ENCODE measurements around the gene HNRNPLL. TPM values are rescaled to one million over a fixed set of nuclear protein-coding genes. Genes with fewer than 3 reads are reported as not detected.

Gene HNRNPLL
- total RNA-seq, 1 experiment from 2014 or later: 59.4 TPM

- H3K36me3 ChIP-seq (ENCODE audit: control insufficient read depth, insufficient read depth, low read length): no peaks in the 10 kb centered on the region
- ChIA-PET POLR2A (no interaction called here), CTCF (no interaction called here)
- no peaks in the 10 kb centered on the region for H3K27me3 ChIP-seq (replicated peaks; ENCODE audit: control insufficient read depth, insufficient read depth, low read length)
- H3K36me3 Mint-ChIP-seq (ENCODE audit: insufficient read depth, unreplicated experiment): peaks cover 7% of the 10 kb centered on the region
- DNase-seq: no peak
- no peak overlapping the region for H3K27ac Mint-ChIP-seq (ENCODE audit: unreplicated experiment)
- TF ChIP-seq CTCF (IDR thresholded peaks at IDR 0.05; ENCODE audit: insufficient read depth in 1 of 2, low read depth in 1 of 2, low read length in 1 of 2, severe bottlenecking in 1 of 2, unreplicated experiment in 1 of 2): no peak
- no TSS peak for BruUV-seq (replicated peaks)
- peaks cover 20% of the 10 kb centered on the region for H3K4me1 Mint-ChIP-seq (ENCODE audit: low read depth, unreplicated experiment)
- peaks cover 30% of the 10 kb centered on the region; the same call in 1 of the 2 replicates for H3K4me1 ChIP-seq
- H3K4me3 Mint-ChIP-seq (ENCODE audit: unreplicated experiment): no peak overlapping the region
- peaks cover 10% of the 10 kb centered on the region for H3K9me3 Mint-ChIP-seq (ENCODE audit: unreplicated experiment)
- no peaks in the 10 kb centered on the region for H3K27me3 Mint-ChIP-seq (ENCODE audit: insufficient read depth, unreplicated experiment)
- intact Hi-C loops (cut with micrococcal nuclease; ENCODE audit: unreplicated experiment): no loop called here
- H3K9me3 ChIP-seq: peaks cover 3% of the 10 kb centered on the region; the same call in 1 of the 2 replicates
- no peak overlapping the region for H3K4me3 ChIP-seq (ENCODE audit: low read depth, low read length)
These were observed 24.7 kb upstream of the HNRNPLL start for GRCh38 chr2:38627391-38627790.

GRCh38 chr2:38626326-38627035, 23.8 kb upstream of the HNRNPLL start:
- CTCF ChIA-PET: interaction anchor here (1.1 kb wide), 1 partner anchor 39 kb away, joined by 3 read pairs; the partner anchor contains the start of gene GALM
- TF ChIP-seq CTCF (IDR thresholded peaks at IDR 0.05; ENCODE audit: insufficient read depth in 1 of 2, low read depth in 1 of 2, low read length in 1 of 2, severe bottlenecking in 1 of 2, unreplicated experiment in 1 of 2): no peak
- H3K36me3 Mint-ChIP-seq (ENCODE audit: insufficient read depth, unreplicated experiment): peaks cover 7% of the 10 kb centered on the region

GRCh38 chr2:38622210-38622609, 19.5 kb upstream of the HNRNPLL start:
- Mint-ChIP-seq H3K9me3 (ENCODE audit: unreplicated experiment) (no peaks in the 10 kb centered on the region), H3K27ac (ENCODE audit: unreplicated experiment) (no peak overlapping the region), H3K4me1 (ENCODE audit: low read depth, unreplicated experiment) (peaks cover 21% of the 10 kb centered on the region), H3K36me3 (ENCODE audit: insufficient read depth, unreplicated experiment) (peaks cover 7% of the 10 kb centered on the region), H3K27me3 (ENCODE audit: insufficient read depth, unreplicated experiment) (no peaks in the 10 kb centered on the region), H3K4me3 (ENCODE audit: unreplicated experiment) (no peak overlapping the region)
- CTCF ChIA-PET: no interaction called here
- no peak for TF ChIP-seq CTCF (IDR thresholded peaks at IDR 0.05; ENCODE audit: insufficient read depth in 1 of 2, low read depth in 1 of 2, low read length in 1 of 2, severe bottlenecking in 1 of 2, unreplicated experiment in 1 of 2)
- POLR2A ChIA-PET: no interaction called here
- H3K4me1 ChIP-seq: peaks cover 20% of the 10 kb centered on the region; the same call in 1 of the 2 replicates
- no peaks in the 10 kb centered on the region for H3K36me3 ChIP-seq (ENCODE audit: control insufficient read depth, insufficient read depth, low read length)
- DNase-seq: no peak
- H3K9me3 ChIP-seq: no peaks in the 10 kb centered on the region
- no TSS peak for BruUV-seq (replicated peaks)
- no peaks in the 10 kb centered on the region for H3K27me3 ChIP-seq (replicated peaks; ENCODE audit: control insufficient read depth, insufficient read depth, low read length)
- intact Hi-C loops (cut with micrococcal nuclease; ENCODE audit: unreplicated experiment): no loop called here
- no peak overlapping the region for H3K4me3 ChIP-seq (ENCODE audit: low read depth, low read length)

More at GRCh38 chr2:38626326-38627035, 23.8 kb upstream of the HNRNPLL start:
- no peak overlapping the region for H3K27ac Mint-ChIP-seq (ENCODE audit: unreplicated experiment)
- no peak overlapping the region for H3K4me3 Mint-ChIP-seq (ENCODE audit: unreplicated experiment)
- no peaks in the 10 kb centered on the region for H3K36me3 ChIP-seq (ENCODE audit: control insufficient read depth, insufficient read depth, low read length)
- BruUV-seq (replicated peaks): no TSS peak
- H3K9me3 ChIP-seq: peaks cover 3% of the 10 kb centered on the region; the same call in 1 of the 2 replicates
- H3K4me1 Mint-ChIP-seq (ENCODE audit: low read depth, unreplicated experiment): peaks cover 20% of the 10 kb centered on the region
- H3K4me1 ChIP-seq: peaks cover 30% of the 10 kb centered on the region; the same call in 1 of the 2 replicates
- POLR2A ChIA-PET: no interaction called here
- intact Hi-C loops (cut with micrococcal nuclease; ENCODE audit: unreplicated experiment): no loop called here
- DNase-seq: no peak
- H3K27me3 Mint-ChIP-seq (ENCODE audit: insufficient read depth, unreplicated experiment): no peaks in the 10 kb centered on the region
- H3K4me3 ChIP-seq (ENCODE audit: low read depth, low read length): no peak overlapping the region
- peaks cover 10% of the 10 kb centered on the region for H3K9me3 Mint-ChIP-seq (ENCODE audit: unreplicated experiment)
- H3K27me3 ChIP-seq (replicated peaks; ENCODE audit: control insufficient read depth, insufficient read depth, low read length): no peaks in the 10 kb centered on the region

Data from Caco-2 (cell line).